Endodermal cell (in vitro differentiated cells): ENCODE measurements around the gene PHF2. TPM values are rescaled to one million over a fixed set of nuclear protein-coding genes. Genes with fewer than 3 reads are reported as not detected.
"Not testable (repeated sequence)": the region's sequence is repeated elsewhere in the genome, so short reads cannot be mapped to it uniquely, and the experiment has no call there.

Experiments
- DNase-seq: peaks from one replicate; pipeline ENCODE4 v3.0.0-alpha.2; 2017
- H3K27ac ChIP-seq: 2 replicates; pipeline ENCODE4 v1.5.1; 2013; ENCODE audit warnings: mild to moderate bottlenecking, low read depth, low read length, moderate library complexity
- H3K27me3 ChIP-seq: 2 replicates; pipeline ENCODE4 v1.6.1; 2013; ENCODE audit warnings: mild to moderate bottlenecking, low read length, moderate library complexity; ENCODE audit not compliant: insufficient read depth, control insufficient read depth, poor library complexity, severe bottlenecking
- H3K36me3 ChIP-seq: 2 replicates; pipeline ENCODE4 v1.7.0; 2013; ENCODE audit warnings: mild to moderate bottlenecking, low read length, moderate library complexity; ENCODE audit not compliant: control insufficient read depth, insufficient read depth
- H3K4me1 ChIP-seq: one replicate; pipeline ENCODE4 v1.7.0; 2013; ENCODE audit warnings: low read length; ENCODE audit not compliant: control insufficient read depth, insufficient read depth
- H3K4me3 ChIP-seq: 2 replicates; pipeline ENCODE4 v1.5.1; 2013; ENCODE audit warnings: mild to moderate bottlenecking, low read length, moderate library complexity
- H3K9ac ChIP-seq: 2 replicates; pipeline ENCODE4 v1.6.1; 2013; ENCODE audit warnings: mild to moderate bottlenecking, low read length, moderate library complexity; ENCODE audit not compliant: poor library complexity, severe bottlenecking; ENCODE audit errors: extremely low read depth
- H3K9me3 ChIP-seq: 2 replicates; pipeline ENCODE4 v1.6.1; 2013; ENCODE audit warnings: mild to moderate bottlenecking, low read length, moderate library complexity; ENCODE audit not compliant: control insufficient read depth
- H3K27ac Mint-ChIP-seq: 2 replicates; pipeline ENCODE4 v1.8.0; 2020; ENCODE audit warnings: mixed read lengths
- H3K27me3 Mint-ChIP-seq: 2 replicates; pipeline ENCODE4 v1.8.0; 2021; ENCODE audit warnings: mild to moderate bottlenecking, mixed read lengths; ENCODE audit not compliant: insufficient read depth
- H3K36me3 Mint-ChIP-seq: 2 replicates; pipeline ENCODE4 v1.8.0; 2020; ENCODE audit warnings: low read depth, mixed read lengths
- H3K4me1 Mint-ChIP-seq: 2 replicates; pipeline ENCODE4 v1.8.0; 2020; ENCODE audit warnings: mixed read lengths
- H3K4me3 Mint-ChIP-seq: 2 replicates; pipeline ENCODE4 v1.8.0; 2020; ENCODE audit warnings: mild to moderate bottlenecking, moderate library complexity, mixed read lengths
- H3K9me3 Mint-ChIP-seq: 2 replicates; pipeline ENCODE4 v1.8.0; 2020; ENCODE audit warnings: mild to moderate bottlenecking, mixed read lengths
- WGBS, 2 experiments: methylation state at CpG; one replicate each; pipeline versions ENCODE4 v1.1.5 to v1.1.7; 2013; ENCODE audit warnings: missing lambda C conversion rate in 2 of 2, mixed read lengths in 1 of 2; ENCODE audit not compliant: insufficient coverage in 1 of 2, insufficient read length in 1 of 2; 5-methylcytosine and 5-hydroxymethylcytosine counted together
- total RNA-seq, 2 donors: library from RNA; stranded (reverse); fragmentation: NEBNext Ultra II Directional in 1 of 2; extraction: Animal tissue kit (Norgen Biotek cat#: 25700) in 1 of 2; gene quantifications; 2 replicates in 1 of 2; 3 replicates in 1 of 2; pipeline ENCODE4 v1.2.1, GENCODE V29; 2021
- TF ChIP-seq, protein P1 (sequence below): fragments of 200-600 bp; sonication (generic); conservative IDR thresholded peaks from 2 replicates; pipeline ENCODE4 v1.5.0; 2021; ENCODE audit warnings: antibody characterized with exemption, mild to moderate bottlenecking

PHF2 gene
- total RNA-seq, 2 donors from 2014 or later = 17.1 to 20.2 TPM

DNA sequence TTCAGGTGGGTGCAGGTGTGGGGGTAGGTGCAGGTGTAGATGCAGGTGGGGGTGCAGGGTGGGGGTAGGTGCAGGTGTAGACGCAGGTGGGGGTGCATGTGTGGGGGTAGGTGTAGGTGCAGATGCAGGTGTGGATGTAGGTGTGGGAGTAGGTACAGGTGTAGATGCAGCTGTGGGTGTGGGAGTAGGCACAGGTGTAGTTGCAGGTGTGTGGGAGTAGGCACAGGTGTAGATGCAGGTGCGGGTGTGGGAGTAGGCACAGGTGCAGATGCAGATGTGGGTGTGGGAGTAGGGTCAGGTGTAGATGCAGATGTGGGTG is 94.6 kb downstream of the PHF2 start:
- H3K36me3 ChIP-seq = peaks cover 4% of the 10 kb centered on the region

GRCh38 chr9:93672330-93673020 is 96.1 kb downstream of the PHF2 start:
- H3K27me3 ChIP-seq, H3K4me1 Mint-ChIP-seq, H3K4me3 ChIP-seq, H3K27me3 Mint-ChIP-seq, H3K9me3 ChIP-seq, H3K4me1 ChIP-seq, H3K9ac ChIP-seq, H3K4me3 Mint-ChIP-seq, H3K36me3 ChIP-seq, H3K27ac Mint-ChIP-seq, H3K9me3 Mint-ChIP-seq, DNase-seq, H3K27ac ChIP-seq: not testable (repeated sequence)
- 89 to 100% methylated on average over 1 to 2 of the region's 2 CpGs for WGBS, 2 experiments
- H3K36me3 Mint-ChIP-seq = peaks cover 13% of the 10 kb centered on the region

More for the DNA sequence above, 94.6 kb downstream of the PHF2 start:
- no peak overlapping the region for H3K27ac ChIP-seq
- Mint-ChIP-seq H3K4me3 (no peak overlapping the region), H3K4me1 (peaks cover 3% of the 10 kb centered on the region), H3K27ac (no peak overlapping the region), H3K27me3 (no peaks in the 10 kb centered on the region), H3K36me3 (peaks cover 10% of the 10 kb centered on the region), H3K9me3 (no peaks in the 10 kb centered on the region)
- TF ChIP-seq, protein P1, sequence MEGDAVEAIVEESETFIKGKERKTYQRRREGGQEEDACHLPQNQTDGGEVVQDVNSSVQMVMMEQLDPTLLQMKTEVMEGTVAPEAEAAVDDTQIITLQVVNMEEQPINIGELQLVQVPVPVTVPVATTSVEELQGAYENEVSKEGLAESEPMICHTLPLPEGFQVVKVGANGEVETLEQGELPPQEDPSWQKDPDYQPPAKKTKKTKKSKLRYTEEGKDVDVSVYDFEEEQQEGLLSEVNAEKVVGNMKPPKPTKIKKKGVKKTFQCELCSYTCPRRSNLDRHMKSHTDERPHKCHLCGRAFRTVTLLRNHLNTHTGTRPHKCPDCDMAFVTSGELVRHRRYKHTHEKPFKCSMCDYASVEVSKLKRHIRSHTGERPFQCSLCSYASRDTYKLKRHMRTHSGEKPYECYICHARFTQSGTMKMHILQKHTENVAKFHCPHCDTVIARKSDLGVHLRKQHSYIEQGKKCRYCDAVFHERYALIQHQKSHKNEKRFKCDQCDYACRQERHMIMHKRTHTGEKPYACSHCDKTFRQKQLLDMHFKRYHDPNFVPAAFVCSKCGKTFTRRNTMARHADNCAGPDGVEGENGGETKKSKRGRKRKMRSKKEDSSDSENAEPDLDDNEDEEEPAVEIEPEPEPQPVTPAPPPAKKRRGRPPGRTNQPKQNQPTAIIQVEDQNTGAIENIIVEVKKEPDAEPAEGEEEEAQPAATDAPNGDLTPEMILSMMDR = no peak
- no peaks in the 10 kb centered on the region for H3K27me3 ChIP-seq
- no peaks in the 10 kb centered on the region for H3K4me1 ChIP-seq
- WGBS, 2 experiments = 92% methylated on average over 2 of the region's 2 CpGs; no CpG with 5 or more reads in 1 of the 2 experiments
- DNase-seq = peak; percentile 25
- no peaks in the 10 kb centered on the region for H3K9me3 ChIP-seq
- no peak overlapping the region for H3K4me3 ChIP-seq
- no peak overlapping the region for H3K9ac ChIP-seq

DNA sequence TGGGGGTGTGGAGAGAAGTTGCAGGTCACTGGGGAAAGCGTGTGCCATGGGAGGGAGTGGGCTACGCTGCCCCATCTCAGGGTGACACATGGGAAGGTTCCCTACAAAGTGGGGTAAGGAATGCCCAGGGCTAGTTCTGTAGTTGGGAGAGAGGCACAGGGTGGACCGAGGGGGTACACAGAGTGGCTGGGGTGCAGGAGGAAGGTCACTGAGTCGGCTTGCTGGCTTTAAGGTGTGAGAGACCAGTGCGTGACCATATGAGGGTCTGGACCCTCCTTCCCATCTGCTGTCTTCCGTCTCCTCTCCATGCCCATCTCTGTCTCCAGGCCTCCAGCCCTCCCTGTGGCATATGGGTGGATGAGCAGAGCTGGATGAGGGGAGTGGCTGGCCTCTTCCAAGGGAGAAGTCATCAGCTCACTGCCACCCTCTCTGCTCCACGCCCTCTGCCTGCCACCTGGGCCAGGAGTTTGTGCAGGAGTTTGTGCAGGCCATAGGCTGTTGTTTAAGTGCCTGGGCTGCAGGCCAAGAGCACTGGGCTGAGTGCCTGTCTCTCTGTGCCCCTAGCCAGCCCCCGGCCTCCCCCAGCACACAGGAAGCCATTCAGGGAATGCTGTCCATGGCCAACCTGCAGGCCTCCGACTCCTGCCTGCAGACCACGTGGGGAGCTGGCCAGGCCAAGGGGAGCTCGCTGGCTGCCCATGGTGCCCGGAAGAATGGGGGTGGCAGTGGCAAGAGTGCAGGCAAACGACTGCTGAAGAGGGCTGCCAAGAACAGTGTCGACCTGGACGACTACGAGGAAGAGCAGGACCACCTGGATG is 96.8 kb downstream of the PHF2 start:
- H3K9me3 ChIP-seq = no peaks in the 10 kb centered on the region
- 94 to 97% methylated on average over 9 to 16 of the region's 16 CpGs for WGBS, 2 experiments
- Mint-ChIP-seq H3K9me3 (no peaks in the 10 kb centered on the region), H3K27ac (no peak overlapping the region), H3K36me3 (peaks cover 20% of the 10 kb centered on the region), H3K4me1 (peaks cover 3% of the 10 kb centered on the region), H3K27me3 (no peaks in the 10 kb centered on the region), H3K4me3 (no peak overlapping the region)
- H3K4me1 ChIP-seq = no peaks in the 10 kb centered on the region
- no peaks in the 10 kb centered on the region for H3K36me3 ChIP-seq
- no peak overlapping the region for H3K9ac ChIP-seq
- H3K27me3 ChIP-seq = no peaks in the 10 kb centered on the region
- TF ChIP-seq, protein P1 = no peak
- H3K27ac ChIP-seq = no peak overlapping the region
- H3K4me3 ChIP-seq = no peak overlapping the region
- DNase-seq = peak; percentile 27
